NK-92 treated with Interleukin-12 subunit alpha and Interleukin-12 subunit beta, amount 100 ng/mL, for 24 hours (cell line): ENCODE results near the gene SNAI3.

Experiments used
- DNase-seq: peaks from one replicate; lab custom pipeline; 2025; lab: John Stamatoyannopoulos, UW

SNAI3 gene

GRCh38 chr16:88705801-88706228 lies 19.5 kb upstream of the SNAI3 start:
- no peak for DNase-seq

DNA sequence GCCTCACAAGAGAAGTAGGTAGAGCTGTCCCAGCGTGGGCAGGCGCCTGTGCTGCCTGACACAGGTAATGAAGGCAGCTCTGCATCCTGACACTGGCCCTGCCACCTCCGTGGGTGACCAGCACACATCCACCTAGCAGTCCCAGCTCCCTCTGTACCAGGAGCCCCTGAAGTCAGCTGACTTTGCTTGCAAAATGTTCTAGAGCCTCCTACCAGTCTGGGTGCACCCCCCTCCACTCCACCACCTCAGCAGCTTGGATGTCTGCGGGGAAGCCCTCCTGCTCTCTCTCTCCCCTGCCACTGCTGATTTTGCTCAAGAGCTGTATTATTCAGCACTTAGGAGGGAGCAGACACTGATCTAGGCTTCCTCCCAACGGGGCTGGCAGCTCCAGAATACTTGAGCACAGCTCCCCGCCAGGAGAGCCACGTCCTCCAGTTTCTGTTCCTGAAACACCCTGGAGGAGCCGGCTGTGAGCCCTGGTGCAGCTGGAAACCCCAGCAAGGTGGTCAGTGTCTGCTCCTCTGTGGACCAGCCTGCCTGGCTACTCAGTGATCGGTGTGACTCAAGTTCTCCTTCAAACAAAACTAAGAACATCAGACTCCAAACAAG lies 18.9 kb upstream of the SNAI3 start:
- DNase-seq, result no peak

DNA sequence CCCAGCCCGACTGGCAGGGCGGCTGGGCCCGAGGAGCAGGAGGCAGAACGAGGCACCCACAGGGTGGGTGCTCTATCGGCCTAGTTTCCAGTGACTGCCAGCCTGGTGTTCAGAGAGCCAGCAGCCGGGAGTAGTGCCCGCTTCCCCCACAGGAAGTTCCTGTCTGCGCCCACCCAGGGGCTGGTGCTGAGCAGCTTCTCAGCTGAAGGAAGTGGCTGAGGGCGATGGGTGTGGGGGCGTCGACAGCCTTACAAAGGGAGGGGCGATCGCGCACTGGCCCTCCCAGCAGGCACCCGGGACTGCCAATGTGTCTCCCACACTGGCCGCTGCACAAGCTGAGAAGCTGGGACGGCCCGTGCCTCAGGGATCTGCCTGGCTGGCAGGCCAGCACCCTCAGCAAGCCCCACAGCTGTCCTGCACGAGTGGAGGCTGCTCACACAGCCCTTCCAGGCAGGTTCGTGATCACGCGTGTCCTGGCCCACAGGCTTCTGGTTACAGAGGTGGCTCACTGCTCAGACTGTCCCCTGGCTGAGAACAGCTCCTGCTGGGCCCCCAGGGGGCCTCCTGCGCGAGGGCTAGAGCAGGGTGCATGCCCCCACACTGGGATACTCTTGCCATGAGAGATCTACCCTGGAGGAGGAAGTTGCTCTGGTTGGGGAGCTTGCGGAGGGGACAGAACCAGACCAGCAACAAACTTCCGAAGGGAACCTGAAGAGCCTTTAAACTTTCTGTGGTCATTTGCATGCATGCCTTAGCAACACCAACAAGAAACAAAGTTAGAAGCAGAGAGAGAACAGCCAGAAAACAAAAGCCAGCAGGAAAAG lies 17.4 kb upstream of the SNAI3 start:
- DNase-seq, result peak; percentile 73

GRCh38 chr16:88702371-88703210 lies 16.3 kb upstream of the SNAI3 start:
- no peak for DNase-seq

DNA sequence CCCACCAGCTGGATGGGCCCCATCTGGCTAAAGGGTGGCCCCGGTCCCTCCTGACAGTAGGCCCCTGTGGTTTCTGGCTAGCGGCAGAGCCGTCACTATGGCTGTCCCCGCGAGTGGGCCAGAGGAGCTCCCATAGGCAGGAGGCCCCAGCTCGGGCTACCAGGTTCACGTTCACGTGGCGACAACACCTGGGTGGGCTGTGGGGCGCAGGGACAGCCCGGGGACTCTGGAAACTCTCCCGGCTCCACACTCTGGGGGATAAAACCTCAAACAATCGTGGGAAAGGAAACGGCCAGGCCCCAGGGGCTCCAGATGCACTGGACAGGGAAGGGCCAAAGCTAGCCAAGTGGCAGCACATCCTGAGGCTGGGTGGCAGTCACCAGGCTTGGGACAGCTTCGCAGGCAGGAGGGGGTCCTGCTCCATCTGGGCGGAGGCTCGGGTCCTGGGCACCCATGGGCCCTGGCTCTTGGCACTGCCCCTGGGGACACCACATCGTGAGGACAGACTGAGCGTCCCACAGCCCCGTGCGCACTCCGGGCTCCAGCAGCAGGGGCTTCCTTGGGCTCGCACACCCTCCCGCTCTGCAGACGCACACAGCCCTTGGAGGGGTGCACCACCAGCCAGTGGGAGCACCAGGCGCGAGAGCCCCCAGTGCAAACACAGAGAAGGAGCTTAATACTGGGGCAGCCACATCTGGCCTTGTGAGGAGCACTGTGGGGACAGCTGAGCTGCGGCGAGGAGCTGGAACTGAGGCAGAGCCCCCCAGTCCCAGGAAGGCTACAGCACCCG lies 15.5 kb upstream of the SNAI3 start:
- no peak for DNase-seq

DNA sequence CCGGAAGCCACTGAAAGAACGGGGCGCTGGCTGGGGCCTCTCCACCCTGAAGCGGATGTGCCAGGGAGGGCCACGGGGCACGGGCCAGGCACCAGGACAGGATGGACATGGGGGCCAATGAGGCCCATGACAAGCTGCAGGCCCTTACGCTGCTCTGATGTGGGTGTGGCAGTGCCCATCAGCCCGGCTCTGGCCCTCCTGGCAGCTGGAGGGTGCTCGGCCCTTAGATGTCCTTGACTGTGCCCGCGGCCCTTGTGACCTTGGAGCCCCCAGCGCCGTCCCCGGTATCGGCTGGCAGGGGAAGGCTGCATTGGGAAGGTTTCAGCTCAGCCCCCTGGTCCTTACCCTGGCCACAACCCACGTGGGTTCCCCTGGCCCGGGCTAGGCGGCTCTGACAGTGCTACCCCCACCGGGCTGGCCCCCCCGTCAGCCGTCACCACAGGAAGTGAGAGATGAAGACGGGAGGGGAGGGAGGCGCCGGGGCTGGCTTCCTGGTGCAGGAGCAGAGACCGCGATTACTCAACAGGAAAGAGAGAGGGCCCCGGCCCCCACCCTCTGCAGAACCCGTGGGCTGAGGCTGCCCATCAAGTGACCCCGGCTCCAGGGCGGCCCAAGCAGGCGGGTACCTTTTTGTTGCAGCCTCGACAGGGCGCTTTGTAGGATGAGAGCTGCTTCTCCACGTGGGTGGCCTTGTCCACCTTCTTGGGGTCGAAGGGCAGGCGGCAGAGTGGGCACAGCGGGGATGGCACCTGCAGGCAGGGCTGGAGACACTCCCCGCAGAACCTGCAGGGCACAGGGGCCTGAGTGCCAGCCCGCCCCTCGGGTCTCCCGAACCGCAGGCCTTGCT lies 14.6 kb upstream of the SNAI3 start:
- DNase-seq, result peak; percentile 90

- no peak for DNase-seq
These were observed 14.0 kb upstream of the SNAI3 start for GRCh38 chr16:88700322-88700635.

DNA sequence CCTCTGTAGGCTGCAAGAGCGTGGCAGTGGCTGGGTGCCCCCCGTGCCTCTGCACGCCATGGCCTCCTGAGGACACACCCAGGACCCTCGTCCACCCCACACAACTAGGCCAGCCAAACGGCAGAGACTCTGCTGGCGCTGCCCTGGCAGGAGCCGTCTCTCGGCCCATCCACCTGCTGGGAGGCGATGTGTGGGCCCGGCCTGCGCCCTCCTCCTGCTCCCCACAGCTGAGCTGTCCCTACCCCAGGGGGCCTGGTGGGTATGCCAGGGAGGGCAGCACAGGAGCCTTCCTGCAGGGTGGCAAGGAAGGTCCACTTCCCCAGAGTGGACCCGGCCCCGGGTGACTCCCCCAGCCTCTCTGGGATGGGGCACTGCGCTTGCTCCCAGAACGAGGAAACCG lies 12.9 kb upstream of the SNAI3 start:
- no peak for DNase-seq

DNA sequence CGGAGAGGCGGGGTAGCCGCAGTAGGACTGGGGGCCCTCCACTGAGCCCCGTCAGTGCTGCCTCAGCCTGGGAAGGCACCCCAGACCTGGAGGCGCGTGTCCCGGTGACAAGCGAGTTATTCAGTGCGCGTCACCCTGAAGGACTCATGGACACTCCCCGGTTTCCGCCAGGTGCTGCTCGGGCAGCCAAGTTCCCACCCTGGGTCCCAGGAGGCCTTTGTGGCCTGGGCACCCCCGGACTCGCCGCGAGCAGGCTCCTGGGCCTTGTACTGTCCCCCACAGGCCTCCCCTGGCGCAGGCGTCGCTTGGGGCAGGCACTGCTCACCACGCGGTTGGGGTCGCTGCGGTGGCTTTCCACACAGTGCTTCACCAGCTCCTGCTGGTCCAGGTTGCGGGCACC lies 12.3 kb upstream of the SNAI3 start:
- no peak for DNase-seq

GRCh38 chr16:88697831-88698615 lies 11.7 kb upstream of the SNAI3 start:
- no peak for DNase-seq

DNA sequence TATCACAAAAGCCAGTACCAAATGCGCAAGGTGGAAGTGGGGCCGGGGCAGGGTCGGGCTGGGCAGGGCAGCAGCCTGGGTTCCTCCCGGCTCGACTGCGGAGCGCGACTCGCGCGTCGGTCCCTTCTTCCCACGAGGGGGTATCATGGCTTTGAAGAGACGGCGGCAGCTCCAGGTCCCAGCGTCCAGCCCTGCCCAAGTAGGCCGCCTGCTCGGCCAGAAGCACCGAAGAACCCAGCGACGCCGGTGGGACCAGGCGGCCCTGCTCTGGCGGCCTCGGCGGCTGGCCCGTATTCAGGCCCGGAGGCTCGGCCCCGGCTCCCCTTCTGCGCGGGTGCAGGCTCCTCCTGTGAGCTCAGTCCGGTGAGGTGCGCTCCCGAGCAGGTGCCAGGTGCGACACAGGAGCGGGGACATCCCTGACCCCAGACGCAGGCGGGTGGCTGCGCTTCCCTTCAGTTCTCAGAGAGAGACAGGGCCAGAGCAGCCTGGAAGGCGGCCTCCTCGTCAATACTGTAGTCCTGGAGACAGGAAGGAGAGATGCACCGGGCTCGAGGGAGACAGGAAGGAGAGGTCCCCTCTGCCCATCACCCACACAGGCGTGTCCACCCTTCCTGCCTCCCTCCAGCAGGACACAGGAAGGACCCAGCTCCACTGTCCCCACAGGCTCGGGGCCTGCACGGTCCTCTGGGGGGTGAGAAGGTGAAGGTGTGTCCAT lies 11.0 kb upstream of the SNAI3 start:
- no peak for DNase-seq

- no peak for DNase-seq
These were observed 10.1 kb upstream of the SNAI3 start for GRCh38 chr16:88696441-88696840.

- no peak for DNase-seq
These were observed 9.4 kb upstream of the SNAI3 start for GRCh38 chr16:88695753-88696152.

GRCh38 chr16:88695218-88695617 lies 8.9 kb upstream of the SNAI3 start:
- no peak for DNase-seq

- DNase-seq, result no peak
These were observed 8.1 kb upstream of the SNAI3 start for GRCh38 chr16:88694221-88695087.

- DNase-seq, result no peak
These were observed 7.3 kb upstream of the SNAI3 start for GRCh38 chr16:88693420-88694177.

- no peak for DNase-seq
These were observed 6.6 kb upstream of the SNAI3 start for GRCh38 chr16:88692861-88693260.
